K562 (cell line): ENCODE measurements around the gene USH2A.

Source experiments
- EHMT2 ChIP-seq: fragments of 450-650 bp; IDR thresholded peaks from 2 replicates; pipeline ENCODE4 v1.6.1; 2018; ENCODE audit warnings: antibody characterized with exemption
- JUNB ChIP-seq: fragments of 450-650 bp; formaldehyde crosslinking; conservative IDR thresholded peaks from 2 replicates; pipeline ENCODE4 v1.4.0; 2020; ENCODE audit warnings: mild to moderate bottlenecking
- MTF1 ChIP-seq: fragments of 250-450 bp; sonication (Bioruptor Pico); IDR thresholded peaks from 2 replicates; pipeline ENCODE4 v1.9.0; 2021; ENCODE audit warnings: moderate library complexity, mild to moderate bottlenecking, inconsistent platforms, borderline replicate concordance
- TF ChIP-seq, protein P1 (sequence below): sonication (generic); formaldehyde crosslinking; IDR thresholded peaks from 2 replicates; pipeline ENCODE4 v1.8.0; 2022; ENCODE audit warnings: mild to moderate bottlenecking, missing genetic modification reagents

DNA sequence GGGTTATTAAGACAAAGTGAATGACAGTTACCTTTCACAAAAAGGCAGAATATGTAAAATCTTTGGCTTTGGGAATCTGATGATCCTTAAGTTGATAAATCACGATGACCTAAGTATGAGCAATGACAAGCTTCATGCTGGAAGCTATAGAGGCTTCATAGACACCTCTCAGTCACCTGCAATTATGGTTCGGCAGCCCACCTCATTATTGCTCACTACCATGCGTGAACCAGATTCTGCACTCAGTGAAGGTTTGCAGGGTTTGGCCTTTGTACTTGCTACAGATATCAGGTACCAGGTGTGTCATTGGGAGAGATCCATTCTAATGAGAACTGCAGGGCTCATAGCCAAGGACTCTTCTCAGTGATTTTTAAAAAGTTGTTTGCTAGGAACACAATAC is 692.6 kb downstream of the USH2A start:
- TF ChIP-seq, protein P1, sequence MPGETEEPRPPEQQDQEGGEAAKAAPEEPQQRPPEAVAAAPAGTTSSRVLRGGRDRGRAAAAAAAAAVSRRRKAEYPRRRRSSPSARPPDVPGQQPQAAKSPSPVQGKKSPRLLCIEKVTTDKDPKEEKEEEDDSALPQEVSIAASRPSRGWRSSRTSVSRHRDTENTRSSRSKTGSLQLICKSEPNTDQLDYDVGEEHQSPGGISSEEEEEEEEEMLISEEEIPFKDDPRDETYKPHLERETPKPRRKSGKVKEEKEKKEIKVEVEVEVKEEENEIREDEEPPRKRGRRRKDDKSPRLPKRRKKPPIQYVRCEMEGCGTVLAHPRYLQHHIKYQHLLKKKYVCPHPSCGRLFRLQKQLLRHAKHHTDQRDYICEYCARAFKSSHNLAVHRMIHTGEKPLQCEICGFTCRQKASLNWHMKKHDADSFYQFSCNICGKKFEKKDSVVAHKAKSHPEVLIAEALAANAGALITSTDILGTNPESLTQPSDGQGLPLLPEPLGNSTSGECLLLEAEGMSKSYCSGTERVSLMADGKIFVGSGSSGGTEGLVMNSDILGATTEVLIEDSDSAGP (CRISPR knock-in tag): no peak
- no peak for TF ChIP-seq EHMT2
- TF ChIP-seq JUNB (CRISPR knock-in tag): no peak
- TF ChIP-seq MTF1: no peak
